Common myeloid progenitor, CD34-positive (primary cell): Measurements from ENCODE around the gene GAR1.
"Not testable (repeated sequence)": the region's sequence is repeated elsewhere in the genome, so short reads cannot be mapped to it uniquely, and the experiment has no call there.

Experiments used
- CTCF ChIA-PET: fragments of 350-600 bp; sonication (Branson Sonifier 250); formaldehyde crosslinking; loops from one replicate; lab custom pipeline; 2021; ENCODE audit warnings: antibody characterized with exemption; lab: Charles Lee
- POLR2A ChIA-PET: fragments of 350-600 bp; sonication (Branson Sonifier 250); formaldehyde crosslinking; loops from one replicate; lab custom pipeline; 2021; ENCODE audit warnings: antibody characterized with exemption; lab: Charles Lee
- DNase-seq, 3 donors: peaks; one replicate each; pipeline versions ENCODE4 v3.0.0 to v3.0.0-alpha.2; 2013
- H3K27ac ChIP-seq, 2 experiments: 1 replicate in 1 of 2; 2 replicates in 1 of 2; pipeline ENCODE4 v1.7.0; 2013; ENCODE audit warnings: inconsistent platforms in 2 of 2, low read length in 2 of 2, mild to moderate bottlenecking in 2 of 2, low read depth in 1 of 2, moderate library complexity in 1 of 2; ENCODE audit not compliant: severe bottlenecking in 2 of 2, insufficient read depth in 1 of 2, poor library complexity in 1 of 2
- H3K27me3 ChIP-seq, 5 experiments: replicated peaks in 2 of 5; 1 replicate in 3 of 5; 2 replicates in 2 of 5; pipeline versions ENCODE4 v1.6.1 to v1.7.0; 2013; ENCODE audit warnings: low read length in 4 of 5, mild to moderate bottlenecking in 2 of 5, moderate library complexity in 2 of 5, inconsistent platforms in 1 of 5; ENCODE audit not compliant: insufficient read depth in 5 of 5, control insufficient read depth in 4 of 5
- H3K36me3 ChIP-seq, 4 experiments: 1 replicate in 2 of 4; 2 replicates in 2 of 4; pipeline versions ENCODE4 v1.6.1 to v1.7.0; 2013; ENCODE audit warnings: low read length in 3 of 4, control low read depth in 1 of 4, mild to moderate bottlenecking in 1 of 4; ENCODE audit not compliant: control insufficient read depth in 4 of 4, insufficient read depth in 4 of 4
- H3K4me1 ChIP-seq, 4 experiments: 1 replicate in 3 of 4; 2 replicates in 1 of 4; pipeline versions ENCODE4 v1.6.1 to v1.7.1; 2013; ENCODE audit warnings: low read length in 3 of 4, mild to moderate bottlenecking in 3 of 4, control low read depth in 1 of 4, inconsistent platforms in 1 of 4, moderate library complexity in 1 of 4; ENCODE audit not compliant: control insufficient read depth in 4 of 4, insufficient read depth in 4 of 4; ENCODE audit errors: control extremely low read depth in 1 of 4
- H3K4me3 ChIP-seq, 7 experiments: 1 replicate in 4 of 7; 2 replicates in 3 of 7; pipeline versions ENCODE4 v1.5.1 to v1.7.0; 2013; ENCODE audit warnings: mild to moderate bottlenecking in 7 of 7, low read length in 6 of 7, moderate library complexity in 6 of 7, inconsistent platforms in 2 of 7, low read depth in 2 of 7, control low read depth in 1 of 7; ENCODE audit not compliant: insufficient read depth in 4 of 7, control insufficient read depth in 1 of 7; ENCODE audit errors: extremely low read depth in 1 of 7
- H3K9me3 ChIP-seq, 5 experiments: 1 replicate in 4 of 5; 2 replicates in 1 of 5; pipeline versions ENCODE4 v1.6.1 to v1.7.1; 2013; ENCODE audit warnings: low read length in 4 of 5, mild to moderate bottlenecking in 2 of 5, inconsistent platforms in 1 of 5, low read depth in 1 of 5, moderate library complexity in 1 of 5; ENCODE audit not compliant: control insufficient read depth in 4 of 5, insufficient read depth in 2 of 5; ENCODE audit errors: control extremely low read depth in 1 of 5
- WGBS: methylation state at CpG from one replicate; pipeline ENCODE4 v1.1.5; 2013; ENCODE audit not compliant: insufficient coverage; 5-methylcytosine and 5-hydroxymethylcytosine counted together

The GAR1 gene

DNA sequence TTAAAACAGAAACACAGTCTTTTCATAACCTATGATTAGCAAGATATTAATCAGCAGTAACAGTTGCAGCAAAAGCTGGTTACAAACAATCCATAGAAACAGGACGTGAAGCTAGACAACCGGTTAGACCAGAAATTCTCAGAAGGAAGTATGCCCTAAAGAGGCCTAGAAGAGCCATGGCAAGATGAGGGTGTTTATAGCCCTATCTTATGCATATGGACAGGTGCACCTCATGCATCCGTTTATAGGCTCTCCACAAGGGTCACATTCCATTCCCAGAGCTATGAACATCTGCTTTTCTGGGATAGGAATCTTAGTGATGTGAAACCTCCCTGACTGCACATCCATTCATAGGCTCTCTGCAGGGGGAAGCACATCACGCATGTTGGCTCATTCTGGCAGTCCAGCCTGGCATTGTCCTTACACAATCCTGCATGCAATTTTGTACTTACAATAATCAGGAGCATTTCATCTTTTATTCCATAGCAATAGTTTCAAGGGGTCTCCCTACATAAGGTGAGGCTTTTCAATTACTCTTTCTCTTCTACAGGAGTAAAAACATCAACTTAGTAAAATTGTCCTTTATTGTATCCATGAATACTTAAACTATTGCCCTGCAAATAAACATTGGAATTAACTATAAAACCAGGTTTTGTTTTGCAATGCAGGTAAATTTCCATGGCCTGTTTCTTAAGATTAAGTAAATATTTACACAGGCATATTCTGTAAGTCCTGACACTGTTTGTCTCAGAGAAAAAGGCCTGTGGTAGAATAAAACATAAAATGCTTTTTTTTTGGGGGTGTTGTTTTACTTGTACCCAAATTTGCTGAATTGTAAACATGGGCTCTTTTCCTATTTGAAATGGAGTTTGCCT is 44.1 kb downstream of the GAR1 start:
- H3K27me3 ChIP-seq, CTCF ChIA-PET: not testable (repeated sequence)

DNA sequence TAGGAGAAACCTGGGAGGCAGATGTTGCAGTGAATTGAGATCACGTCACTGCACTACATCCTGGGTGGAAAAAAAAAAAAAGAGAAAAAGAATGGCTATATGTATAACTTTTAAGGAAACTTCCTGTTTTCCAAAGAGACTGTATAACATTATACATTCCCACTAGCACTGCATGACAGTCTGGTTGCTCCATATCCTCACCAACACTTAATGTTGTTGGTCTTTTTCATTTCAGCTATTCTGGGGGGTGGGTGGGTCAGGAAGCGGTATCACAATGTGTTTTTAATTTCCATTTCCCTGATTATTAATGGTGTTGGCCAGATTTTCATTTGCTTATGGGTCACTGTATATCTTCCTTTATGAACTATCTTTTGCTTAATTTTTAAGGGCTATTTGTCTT is 45.7 kb downstream of the GAR1 start:
- Histone ChIP-seq H3K27me3 (no peaks in the 10 kb centered on the region), H3K9me3 (peaks cover 0 to 14% (median 3%) of the 10 kb centered on the region in 5 experiments), H3K4me3 (no peak overlapping the region), H3K27ac (no peak overlapping the region), H3K36me3 (no peaks in the 10 kb centered on the region), H3K4me1 (no peaks in the 10 kb centered on the region)
- no peak for DNase-seq
- no CpG with 5 or more reads among the region's 2 CpGs for WGBS
- CTCF ChIA-PET, result no interaction called here
- POLR2A ChIA-PET, result no interaction called here

More for the DNA sequence above, 44.1 kb downstream of the GAR1 start:
- POLR2A ChIA-PET, H3K4me1 ChIP-seq, H3K27ac ChIP-seq, DNase-seq, H3K4me3 ChIP-seq, H3K36me3 ChIP-seq: not testable (repeated sequence)
- H3K9me3 ChIP-seq, result peaks cover 0 to 14% (median 3%) of the 10 kb centered on the region in 5 experiments
- 100% methylated on average over 4 of the region's 4 CpGs for WGBS

DNA sequence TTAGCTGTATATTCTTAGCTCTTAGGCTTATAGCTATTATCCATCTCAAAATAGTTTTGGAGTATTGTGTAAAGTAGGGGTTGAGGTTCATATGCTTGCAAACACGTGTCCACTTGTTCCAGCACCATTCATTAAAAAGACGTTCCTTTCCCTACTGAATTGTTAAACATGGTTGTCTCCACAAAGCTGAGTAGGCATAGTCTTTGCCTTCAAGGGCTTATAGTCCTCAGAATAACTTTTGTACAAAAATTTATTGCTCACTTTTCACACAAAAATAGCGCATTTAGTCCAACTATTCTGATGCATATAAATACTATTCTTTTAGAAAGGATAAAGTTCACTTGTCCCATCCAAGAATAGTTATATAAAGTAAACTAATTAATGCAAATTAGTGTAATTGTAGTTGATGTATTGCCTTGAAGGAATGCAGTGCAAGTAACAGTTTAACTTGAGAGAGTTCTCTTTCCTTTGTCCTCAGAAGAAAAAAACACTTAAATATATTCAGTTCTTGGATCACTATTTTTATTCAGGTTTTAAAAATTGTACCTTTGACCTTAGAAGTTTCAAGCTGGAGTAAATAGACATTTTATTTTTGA is 46.5 kb downstream of the GAR1 start:
- no peak for DNase-seq
- Histone ChIP-seq H3K27me3 (no peaks in the 10 kb centered on the region), H3K4me1 (no peaks in the 10 kb centered on the region), H3K27ac (no peak overlapping the region), H3K4me3 (no peak overlapping the region), H3K36me3 (no peaks in the 10 kb centered on the region), H3K9me3 (peaks cover 0 to 14% (median 3%) of the 10 kb centered on the region in 5 experiments)
- POLR2A ChIA-PET, result no interaction called here
- CTCF ChIA-PET, result interaction anchor here (1.3 kb wide), 1 partner anchor 132 kb away, joined by 3 read pairs; the partner anchor contains the start of gene PLA2G12A
- WGBS, result 94% methylated on average over 2 of the region's 3 CpGs

DNA sequence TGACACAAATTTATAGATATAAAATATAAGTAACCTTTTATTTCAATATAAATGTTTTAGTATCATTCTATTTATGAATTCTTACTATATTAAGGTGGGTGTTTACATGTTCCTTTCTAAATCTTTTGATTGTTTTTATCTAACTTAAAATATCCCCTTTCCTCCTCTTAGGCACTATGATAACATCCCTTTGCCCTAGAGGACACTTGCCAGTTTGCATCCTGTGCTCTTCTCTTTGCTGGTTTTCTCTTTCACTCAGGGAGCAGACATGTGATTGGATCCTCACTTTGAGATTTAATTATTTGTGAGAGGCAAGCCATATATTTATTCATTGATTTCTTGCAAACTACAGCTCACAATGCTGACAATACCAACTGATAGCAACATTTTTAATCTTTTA is 48.6 kb downstream of the GAR1 start:
- no peaks in the 10 kb centered on the region for H3K27me3 ChIP-seq
- no peak for DNase-seq
- H3K4me3 ChIP-seq, result no peak overlapping the region
- no peaks in the 10 kb centered on the region for H3K4me1 ChIP-seq
- ChIA-PET CTCF (no interaction called here), POLR2A (no interaction called here)
- H3K36me3 ChIP-seq, result no peaks in the 10 kb centered on the region
- no peak overlapping the region for H3K27ac ChIP-seq
- H3K9me3 ChIP-seq, result peaks cover 0 to 12% (median 3%) of the 10 kb centered on the region in 5 experiments

DNA sequence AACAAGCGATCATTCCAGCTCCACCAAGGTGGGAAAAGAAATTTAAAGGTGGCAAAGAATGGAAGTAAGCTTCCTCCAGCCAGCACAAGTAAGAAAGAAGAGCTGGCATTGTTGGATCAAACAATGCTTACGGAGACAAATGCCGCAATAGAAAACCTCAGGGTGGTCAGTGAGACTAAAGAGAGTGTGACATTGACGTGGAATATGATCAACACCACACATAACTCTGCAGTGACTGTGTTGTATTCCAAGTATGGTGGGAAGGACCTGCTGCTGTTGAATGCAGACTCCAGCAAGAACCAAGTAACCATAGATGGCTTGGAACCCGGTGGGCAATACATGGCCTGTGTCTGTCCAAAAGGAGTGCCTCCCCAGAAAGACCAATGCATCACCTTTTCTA is 54.5 kb downstream of the GAR1 start:
- H3K4me3 ChIP-seq, result no peak overlapping the region
- POLR2A ChIA-PET, result no interaction called here
- H3K27ac ChIP-seq, result no peak overlapping the region
- H3K9me3 ChIP-seq, result no peaks in the 10 kb centered on the region
- H3K4me1 ChIP-seq, result no peaks in the 10 kb centered on the region
- H3K36me3 ChIP-seq, result no peaks in the 10 kb centered on the region
- 60% methylated on average over 3 of the region's 5 CpGs for WGBS
- CTCF ChIA-PET, result no interaction called here
- H3K27me3 ChIP-seq, result no peaks in the 10 kb centered on the region
- no peak for DNase-seq

DNA sequence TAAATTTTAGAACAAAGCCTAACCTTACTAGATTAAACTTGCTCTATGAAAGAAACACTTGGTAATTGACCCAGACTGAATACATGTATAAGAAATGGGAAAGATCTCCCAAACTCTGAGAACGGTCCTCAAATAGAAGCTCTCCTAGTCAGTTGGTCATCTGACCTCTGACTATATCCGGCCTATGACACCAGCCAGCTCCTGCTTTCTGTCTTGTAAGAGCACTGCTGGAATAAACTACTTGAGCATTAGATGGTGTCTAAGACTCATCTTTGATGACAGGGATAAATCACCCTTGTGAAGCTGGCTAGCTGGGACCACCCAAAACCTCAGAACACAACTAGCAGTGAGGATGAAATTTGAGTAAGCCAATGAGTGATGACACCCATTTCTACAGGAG is 56.5 kb downstream of the GAR1 start:
- ChIA-PET POLR2A (no interaction called here), CTCF (interaction anchor here (1.1 kb wide), 1 partner anchor 14 kb away, joined by 3 read pairs; no protein-coding TSS in a partner anchor)
- no peaks in the 10 kb centered on the region for H3K9me3 ChIP-seq
- no peaks in the 10 kb centered on the region for H3K36me3 ChIP-seq
- H3K27me3 ChIP-seq, result no peaks in the 10 kb centered on the region
- H3K4me3 ChIP-seq, result no peak overlapping the region
- DNase-seq, result no peak
- no peaks in the 10 kb centered on the region for H3K4me1 ChIP-seq
- no peak overlapping the region for H3K27ac ChIP-seq
- WGBS, result 88% methylated on average over 2 of the region's 2 CpGs

DNA sequence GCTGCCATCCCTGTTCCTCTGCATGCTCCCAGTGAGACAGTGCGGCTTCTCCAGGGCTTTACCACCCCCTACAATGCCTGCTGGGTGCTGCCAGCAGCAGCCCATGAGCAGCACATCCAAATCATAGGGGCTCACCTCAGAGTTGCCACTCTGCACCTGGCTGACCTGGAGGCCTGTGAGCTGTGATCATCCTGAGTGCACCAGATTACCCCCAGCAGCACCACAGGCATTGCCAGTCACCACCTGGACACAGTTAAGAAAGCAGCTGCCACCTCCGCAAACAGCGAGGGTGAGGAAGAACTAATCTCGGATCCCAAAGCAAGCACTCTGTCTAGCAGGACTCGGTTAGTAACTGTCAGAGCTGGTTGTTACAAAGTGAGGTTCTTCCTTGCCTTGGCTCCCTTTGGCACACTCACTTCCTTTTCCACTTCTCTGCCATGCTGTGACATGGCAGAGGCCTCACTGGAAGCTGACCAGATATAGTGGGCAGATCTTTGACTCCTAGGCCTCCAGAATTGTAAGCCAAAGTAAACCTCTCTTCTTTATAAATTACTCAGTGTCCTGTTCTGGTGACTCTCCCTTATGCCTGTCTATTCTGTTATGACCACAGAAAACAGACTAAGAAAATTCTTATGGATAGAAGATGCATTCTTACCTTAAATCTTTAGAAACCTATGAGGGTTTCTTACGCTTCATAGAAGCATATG is 57.5 kb downstream of the GAR1 start:
- CTCF ChIA-PET, result no interaction called here
- Histone ChIP-seq H3K4me3 (no peak overlapping the region), H3K4me1 (no peaks in the 10 kb centered on the region), H3K9me3 (no peaks in the 10 kb centered on the region), H3K27me3 (no peaks in the 10 kb centered on the region), H3K36me3 (no peaks in the 10 kb centered on the region), H3K27ac (no peak overlapping the region)
- DNase-seq, result no peak
- POLR2A ChIA-PET, result no interaction called here
- 97% methylated on average over 5 of the region's 6 CpGs for WGBS
